ENCODE data around the gene CDKN1B. TPM values are rescaled to one million over a fixed set of nuclear protein-coding genes. Genes with fewer than 3 reads are reported as not detected.

CDKN1B gene
- total RNA-seq, 2 donors from 2014 or later = 73.5 to 110 TPM

DNA sequence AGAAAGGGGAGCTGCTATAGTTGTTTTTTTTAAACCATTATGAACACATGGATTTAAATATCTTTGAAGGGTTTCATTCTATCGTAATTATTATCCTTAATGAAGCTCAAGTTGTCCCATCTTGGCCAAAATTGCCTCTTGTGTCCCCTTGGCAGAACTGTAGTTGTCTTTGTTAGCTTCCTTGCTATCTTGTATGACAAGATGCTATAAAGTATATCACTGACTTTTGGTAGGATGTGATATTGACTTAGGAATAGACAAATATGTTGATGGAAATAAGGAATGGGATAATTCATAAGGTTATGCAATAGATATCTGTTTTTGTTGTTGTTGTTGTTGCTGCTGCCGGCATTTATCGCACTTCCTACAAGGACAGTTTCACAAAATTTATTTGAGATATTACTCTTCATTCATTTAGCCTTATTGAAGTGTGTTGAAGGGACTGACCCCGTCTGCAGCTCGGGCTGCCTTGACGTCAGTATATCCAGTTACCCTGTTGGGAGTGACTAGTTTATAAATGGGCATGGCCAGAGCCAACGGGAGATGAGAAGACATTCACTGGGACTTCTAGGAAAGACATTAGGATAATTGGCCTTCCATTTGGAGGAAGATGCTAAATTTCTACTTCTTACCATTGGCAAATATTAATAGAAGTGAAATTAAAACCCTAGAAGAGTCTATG, 42.2 kb downstream of the CDKN1B start:
- no peaks in the 10 kb centered on the region for H3K4me1 ChIP-seq (replicated peaks)
- H3K9me3 ChIP-seq = no peaks in the 10 kb centered on the region
- intact Hi-C loops (cut with DNase I) = no loop called here
- DNase-seq (ENCODE audit: low spot score) = no peak
- no peak overlapping the region for H3K4me3 ChIP-seq
- H3K36me3 ChIP-seq = no peaks in the 10 kb centered on the region
- no peaks in the 10 kb centered on the region for H3K27me3 ChIP-seq (replicated peaks; ENCODE audit: insufficient read depth)
- TF ChIP-seq, protein P1, sequence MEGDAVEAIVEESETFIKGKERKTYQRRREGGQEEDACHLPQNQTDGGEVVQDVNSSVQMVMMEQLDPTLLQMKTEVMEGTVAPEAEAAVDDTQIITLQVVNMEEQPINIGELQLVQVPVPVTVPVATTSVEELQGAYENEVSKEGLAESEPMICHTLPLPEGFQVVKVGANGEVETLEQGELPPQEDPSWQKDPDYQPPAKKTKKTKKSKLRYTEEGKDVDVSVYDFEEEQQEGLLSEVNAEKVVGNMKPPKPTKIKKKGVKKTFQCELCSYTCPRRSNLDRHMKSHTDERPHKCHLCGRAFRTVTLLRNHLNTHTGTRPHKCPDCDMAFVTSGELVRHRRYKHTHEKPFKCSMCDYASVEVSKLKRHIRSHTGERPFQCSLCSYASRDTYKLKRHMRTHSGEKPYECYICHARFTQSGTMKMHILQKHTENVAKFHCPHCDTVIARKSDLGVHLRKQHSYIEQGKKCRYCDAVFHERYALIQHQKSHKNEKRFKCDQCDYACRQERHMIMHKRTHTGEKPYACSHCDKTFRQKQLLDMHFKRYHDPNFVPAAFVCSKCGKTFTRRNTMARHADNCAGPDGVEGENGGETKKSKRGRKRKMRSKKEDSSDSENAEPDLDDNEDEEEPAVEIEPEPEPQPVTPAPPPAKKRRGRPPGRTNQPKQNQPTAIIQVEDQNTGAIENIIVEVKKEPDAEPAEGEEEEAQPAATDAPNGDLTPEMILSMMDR (IDR thresholded peaks at IDR 0.05) = no peak
- TF ChIP-seq POLR2AphosphoS5 (IDR thresholded peaks at IDR 0.05) (no peak), POLR2A (IDR thresholded peaks at IDR 0.05) (no peak)
- WGBS = 95% methylated on average over 7 of the region's 7 CpGs
- H3K27ac ChIP-seq = no peak overlapping the region

GRCh38 chr12:12764824-12765223, 47.7 kb downstream of the CDKN1B start:
- Histone ChIP-seq H3K4me1 (replicated peaks) (no peaks in the 10 kb centered on the region), H3K27ac (no peak overlapping the region), H3K4me3 (no peak overlapping the region), H3K27me3 (replicated peaks; ENCODE audit: insufficient read depth) (no peaks in the 10 kb centered on the region), H3K36me3 (no peaks in the 10 kb centered on the region), H3K9me3 (no peaks in the 10 kb centered on the region)
- TF ChIP-seq POLR2AphosphoS5 (IDR thresholded peaks at IDR 0.05) (no peak), POLR2A (IDR thresholded peaks at IDR 0.05) (no peak)
- TF ChIP-seq, protein P1 (IDR thresholded peaks at IDR 0.05) = no peak
- intact Hi-C loops (cut with DNase I) = no loop called here
- no peak for DNase-seq (ENCODE audit: low spot score)

DNA sequence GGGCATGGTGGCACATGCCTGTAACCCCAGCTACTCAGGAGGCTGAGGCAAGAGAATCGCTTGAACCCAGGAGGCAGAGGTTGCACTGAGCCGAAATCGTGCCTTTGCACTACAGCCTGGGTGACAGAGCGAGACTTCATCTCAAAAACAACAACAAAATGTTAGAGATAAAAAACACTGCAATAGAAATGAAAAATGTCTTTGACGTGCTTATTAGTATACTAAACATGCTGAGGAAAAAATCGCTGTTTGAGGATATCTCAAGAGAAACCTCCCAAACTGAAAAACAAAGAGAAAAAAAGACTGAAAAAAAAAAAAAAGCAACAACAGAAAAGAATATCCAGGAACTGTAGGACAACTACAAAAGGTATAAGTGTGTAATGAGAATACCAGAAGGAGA, 53.1 kb downstream of the CDKN1B start:
- DNase-seq (ENCODE audit: low spot score) = no peak
- 97% methylated on average over 6 of the region's 6 CpGs for WGBS
- Histone ChIP-seq H3K27me3 (replicated peaks; ENCODE audit: insufficient read depth) (no peaks in the 10 kb centered on the region), H3K27ac (no peak overlapping the region), H3K4me3 (no peak overlapping the region), H3K9me3 (no peaks in the 10 kb centered on the region), H3K36me3 (no peaks in the 10 kb centered on the region), H3K4me1 (replicated peaks) (no peaks in the 10 kb centered on the region)
- intact Hi-C loops (cut with DNase I) = no loop called here
- no peak for TF ChIP-seq POLR2AphosphoS5 (IDR thresholded peaks at IDR 0.05)
- TF ChIP-seq, protein P1 (IDR thresholded peaks at IDR 0.05) = no peak
- TF ChIP-seq POLR2A (IDR thresholded peaks at IDR 0.05) = no peak

MicroRNAs encoded within 50 kb of the gene (microRNA counts, 767-probe panel; counts per million panel counts)
- 431 to 927 counts per million in 2 donors for microRNA hsa-miR-613

Small RNA genes within 50 kb of the gene (microRNA-seq; reads per million reads assigned to microRNA genes)
- gene MIR613 = not detected

Small RNA genes within 50 kb of the gene (small RNA-seq; reads per million reads assigned to genes)
- gene MIR613 = 0 reads per million in 2 donors

Other genes starting within 250 kb of the CDKN1B start
- 10 to 100 TPM; 60.8 to 87.0 TPM for gene DUSP16, start 154.5 kb upstream of the CDKN1B start, total RNA-seq
- 10 to 100 TPM; 48.1 to 59.8 TPM for gene CREBL2, start 105.5 kb upstream of the CDKN1B start, total RNA-seq
- not detected for gene GPR19, start 21.2 kb upstream of the CDKN1B start, total RNA-seq
- 10 to 100 TPM; 10.7 to 16.1 TPM for gene APOLD1, start 68.3 kb downstream of the CDKN1B start, total RNA-seq
- 10 to 100 TPM; 44.6 to 74.8 TPM for gene DDX47, start 96.0 kb downstream of the CDKN1B start, total RNA-seq
- gene GPRC5A, start 174.2 kb downstream of the CDKN1B start, total RNA-seq = 10 to 100 TPM in 1 of 2 donors, 1 to 10 TPM in 1; 5.4 to 22.2 TPM
- not detected for gene GPRC5D, start 234.8 kb downstream of the CDKN1B start, total RNA-seq